ENCODE data around the gene MYRF. TPM values are rescaled to one million over a fixed set of nuclear protein-coding genes. Genes with fewer than 3 reads are reported as not detected.

The MYRF gene
- total RNA-seq, result 0.91 and 0.97 TPM in 2 replicates

GRCh38 chr11:61752117-61752924, at the start of gene MYRF:
TSS of gene MYRF (plus strand) at chr11:61752636. CDS start at chr11:61752745, 109 bp downstream.

GRCh38 chr11:61792310-61793082, 40.1 kb downstream of the MYRF start, which contains the start of the genes FEN1 and TMEM258:
TSS of gene FEN1 (plus strand) at chr11:61792911. CDS start at chr11:61795362, 2,451 bp downstream.
TSS of gene TMEM258 (minus strand) at chr11:61792599. CDS start at chr11:61792558, 41 bp downstream.

DNA sequence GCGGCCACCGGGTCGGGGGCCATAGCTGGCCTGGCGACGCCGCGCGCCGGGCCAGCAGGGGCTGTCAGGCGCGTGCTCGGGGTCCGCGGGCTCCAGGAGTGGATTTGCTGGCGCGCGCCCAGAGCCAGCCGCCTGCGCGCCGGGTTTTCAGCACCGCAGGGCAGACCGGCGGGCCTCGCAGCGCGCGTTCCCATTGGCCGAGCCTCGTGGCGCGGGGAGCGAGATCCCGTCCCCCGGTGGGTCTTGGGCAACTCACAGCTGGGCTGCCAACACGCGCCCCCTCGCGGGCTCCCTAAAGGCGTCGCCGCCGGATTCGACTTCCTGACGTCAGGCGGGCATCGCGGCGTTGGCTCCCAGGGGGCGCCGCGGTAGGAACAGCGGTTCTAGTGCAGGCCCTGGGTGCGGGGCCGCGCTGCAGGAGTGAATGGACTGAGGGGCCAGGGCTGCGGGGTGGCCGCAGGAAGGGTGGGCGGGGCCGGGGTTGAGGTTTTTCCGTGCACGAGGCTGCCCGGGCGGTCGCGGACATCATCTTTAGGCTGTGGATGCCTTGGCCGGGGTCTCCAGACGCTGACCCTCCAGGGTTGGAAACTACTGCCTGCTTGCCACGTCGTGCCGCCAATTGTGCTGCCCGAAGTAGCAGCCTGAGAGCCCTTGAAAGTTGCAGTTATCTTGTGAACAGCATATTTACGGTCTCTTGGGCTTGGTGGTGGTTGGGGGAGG, 64.5 kb downstream of the MYRF start, which contains the start of gene FADS1:
Gene FADS1 (minus strand): TSS at position 268 of the 720 bp plus-strand sequence. CDS start 74 bp downstream, at position 194.

GRCh38 chr11:61827571-61828378, 75.3 kb downstream of the MYRF start, which contains the start of gene FADS2:
TSS of gene FADS2 (plus strand) at chr11:61828300. CDS start at chr11:61828391, 91 bp downstream.

Other genes with a start within 250 kb of the MYRF start
- not detected in 2 replicates for gene LRRC10B, start 243.9 kb upstream of the MYRF start, total RNA-seq
- gene SYT7, start 171.6 kb upstream of the MYRF start, total RNA-seq, result under 0.01 and 0.30 TPM in 2 replicates
- 0.46 and 0.65 TPM in 2 replicates for gene DAGLA, start 72.2 kb upstream of the MYRF start, total RNA-seq
- gene TMEM258, start 40.0 kb downstream of the MYRF start, total RNA-seq, result 51.5 and 71.1 TPM in 2 replicates
- 45.8 and 52.6 TPM in 2 replicates for gene FEN1, start 40.3 kb downstream of the MYRF start, total RNA-seq
- 69.8 and 75.5 TPM in 2 replicates for gene FADS1, start 64.4 kb downstream of the MYRF start, total RNA-seq
- 173 and 214 TPM in 2 replicates for gene FADS2, start 75.7 kb downstream of the MYRF start, total RNA-seq
- 123 and 147 TPM in 2 replicates for gene FADS3, start 138.9 kb downstream of the MYRF start, total RNA-seq
- gene RAB3IL1, start 164.9 kb downstream of the MYRF start, total RNA-seq, result 0.32 and 1.1 TPM in 2 replicates
- gene BEST1, start 197.7 kb downstream of the MYRF start, total RNA-seq, result under 0.01 TPM in 1 of 2 replicates, not detected in the other
- gene FTH1, start 215.0 kb downstream of the MYRF start, total RNA-seq, result 339 and 510 TPM in 2 replicates

Data from epithelial cell of umbilical artery (primary cell).